RWPE2 (cell line): ENCODE results near the gene RECQL5.

ENCODE experiments used
- ATAC-seq: fragments of 200-7000 bp; cut with Tn5 transposase; 3 replicates; pipeline ENCODE4 v1.9.1; 2021; ENCODE audit warnings: low read depth
- DNase-seq: peaks from one replicate; pipeline ENCODE4 v3.0.0-alpha.2; 2020; ENCODE audit warnings: low spot score
- H3K27ac ChIP-seq: fragments of 450-650 bp; 2 replicates; pipeline ENCODE4 v1.5.1; 2017; ENCODE audit warnings: mild to moderate bottlenecking; ENCODE audit not compliant: poor library complexity, severe bottlenecking
- H3K27me3 ChIP-seq: fragments of 250-450 bp; sonication (Bioruptor Pico); 2 replicates; pipeline ENCODE4 v1.5.1; 2021; ENCODE audit warnings: mild to moderate bottlenecking, moderate library complexity; ENCODE audit not compliant: insufficient read depth, poor library complexity, severe bottlenecking
- H3K36me3 ChIP-seq: fragments of 250-450 bp; sonication (Bioruptor Pico); 2 replicates; pipeline ENCODE4 v1.5.1; 2020; ENCODE audit warnings: low read depth, mild to moderate bottlenecking, moderate library complexity
- H3K4me1 ChIP-seq: fragments of 250-450 bp; sonication (Bioruptor Pico); 2 replicates; pipeline ENCODE4 v1.5.1; 2021; ENCODE audit warnings: mild to moderate bottlenecking, moderate library complexity; ENCODE audit not compliant: insufficient read depth, poor library complexity, severe bottlenecking
- H3K4me3 ChIP-seq: fragments of 250-450 bp; sonication (Bioruptor Pico); 2 replicates; pipeline ENCODE4 v1.5.1; 2021; ENCODE audit warnings: mild to moderate bottlenecking, moderate library complexity; ENCODE audit not compliant: severe bottlenecking
- H3K9me3 ChIP-seq: fragments of 250-450 bp; sonication (Bioruptor Pico); 2 replicates; pipeline ENCODE4 v1.5.1; 2021; ENCODE audit warnings: mild to moderate bottlenecking, moderate library complexity; ENCODE audit not compliant: severe bottlenecking
- CTCF ChIP-seq: fragments of 450-650 bp; IDR thresholded peaks from one replicate; pipeline ENCODE4 v1.5.1; 2017; ENCODE audit warnings: mild to moderate bottlenecking, moderate library complexity; ENCODE audit not compliant: poor library complexity, severe bottlenecking

Gene RECQL5

DNA sequence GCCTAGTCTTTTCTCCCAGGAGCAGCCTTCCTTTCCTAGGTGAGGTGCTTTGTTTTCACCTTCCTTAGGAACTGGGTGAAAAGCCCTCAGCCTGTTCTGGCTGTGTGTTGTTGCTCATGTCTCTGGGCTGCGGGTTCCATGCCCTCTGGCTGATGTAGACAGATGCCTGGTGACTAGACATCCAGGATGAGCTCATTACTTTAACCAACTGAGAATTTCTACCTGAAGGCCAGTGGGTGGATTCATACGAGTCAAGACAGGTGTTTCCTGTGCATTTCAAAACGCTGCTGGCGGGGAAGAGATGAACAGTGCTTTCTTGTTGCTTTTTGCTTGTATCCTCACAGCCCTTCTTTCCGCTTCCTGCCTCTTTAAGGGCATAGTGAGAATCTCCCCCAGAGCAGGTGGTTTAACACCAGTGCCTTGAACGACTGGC is 22.5 kb upstream of the RECQL5 start:
- Histone ChIP-seq H3K36me3 (peaks cover 66% of the 10 kb centered on the region), H3K4me1 (peaks cover 94% of the 10 kb centered on the region), H3K4me3 (no peak overlapping the region), H3K9me3 (no peaks in the 10 kb centered on the region), H3K27ac (peak overlapping the region; percentile 100), H3K27me3 (no peaks in the 10 kb centered on the region)
- ATAC-seq: peak; percentile 68
- peak; percentile 94 for DNase-seq
- TF ChIP-seq CTCF: no peak

DNA sequence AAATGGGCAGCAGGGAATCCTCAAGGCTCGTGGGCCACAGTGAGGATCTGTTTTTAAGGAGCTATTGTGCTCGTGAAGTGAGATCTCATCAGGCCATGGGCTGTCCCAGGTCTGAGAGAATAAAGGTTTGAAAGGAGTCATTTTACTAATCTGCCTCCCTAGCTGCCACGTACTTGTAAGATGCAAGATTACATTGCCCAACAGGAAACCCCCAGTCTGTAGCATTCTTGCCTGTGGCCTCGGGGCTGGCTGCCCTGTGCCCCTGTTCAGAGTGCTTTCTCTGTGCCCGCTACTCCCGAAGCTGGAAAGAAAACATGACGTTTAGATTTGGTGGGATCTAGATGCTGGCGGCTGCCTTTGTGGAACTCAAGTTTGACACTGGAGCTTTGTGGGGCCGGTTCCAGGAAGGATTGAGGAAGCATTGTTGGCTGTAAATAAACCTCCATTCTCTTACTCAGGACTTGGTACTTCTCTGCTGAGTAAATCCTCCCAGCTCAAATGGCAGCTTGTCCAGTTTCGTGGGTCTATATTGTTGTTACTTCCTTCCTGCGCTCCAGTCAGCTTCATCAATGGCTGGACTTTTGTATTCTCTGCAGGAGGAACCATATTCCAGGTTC is 21.4 kb upstream of the RECQL5 start:
- H3K27me3 ChIP-seq: no peaks in the 10 kb centered on the region
- no peak for TF ChIP-seq CTCF
- peaks cover 65% of the 10 kb centered on the region for H3K36me3 ChIP-seq
- H3K9me3 ChIP-seq: no peaks in the 10 kb centered on the region
- peak overlapping the region; percentile 100 for H3K27ac ChIP-seq
- ATAC-seq (peak; percentile 6), DNase-seq (no peak)
- H3K4me3 ChIP-seq: no peak overlapping the region
- peaks cover 94% of the 10 kb centered on the region for H3K4me1 ChIP-seq

DNA sequence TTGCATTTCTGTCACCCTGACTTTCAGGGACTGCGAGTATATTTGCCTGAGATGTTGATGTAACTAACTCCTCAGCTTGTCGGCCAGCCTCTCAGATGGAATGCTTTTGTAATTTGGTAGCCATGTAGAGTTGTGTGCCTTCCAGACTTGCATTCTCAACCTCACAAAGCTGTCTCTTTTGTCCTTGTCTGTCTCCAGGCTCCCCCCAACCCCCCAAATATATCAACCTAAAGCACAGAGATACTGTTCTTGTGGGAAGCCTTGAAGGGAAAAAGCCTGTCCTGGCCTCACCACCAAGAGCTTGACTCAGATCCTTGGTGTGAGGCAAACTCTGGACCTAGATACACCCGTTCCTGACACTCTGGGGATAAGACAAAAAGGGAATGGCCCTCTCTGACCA is 18.5 kb upstream of the RECQL5 start:
- Histone ChIP-seq H3K27me3 (no peaks in the 10 kb centered on the region), H3K4me1 (peaks cover 85% of the 10 kb centered on the region)

DNA sequence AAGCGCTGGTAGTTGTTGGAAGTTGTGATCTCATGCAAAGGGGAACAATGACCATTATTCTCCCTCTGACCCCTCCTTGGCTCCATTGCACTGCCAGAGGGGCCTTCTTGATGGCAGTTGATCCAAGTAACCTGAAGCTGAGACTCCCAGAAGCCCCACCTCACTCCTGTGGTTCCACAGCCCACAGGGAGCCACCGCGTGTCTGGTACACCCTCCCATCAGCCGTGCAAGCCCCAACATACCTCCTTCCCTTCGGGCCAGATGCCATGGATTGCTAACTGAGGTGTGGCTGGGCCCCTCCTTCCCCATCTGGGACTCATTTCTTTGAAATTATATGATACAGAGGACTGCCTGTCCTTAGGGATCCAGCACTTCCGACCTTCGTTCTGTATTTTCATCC is 18.0 kb upstream of the RECQL5 start:
- no peak for TF ChIP-seq CTCF
- Histone ChIP-seq H3K27ac (peak overlapping the region; percentile 100), H3K4me1 (peaks cover 85% of the 10 kb centered on the region), H3K27me3 (no peaks in the 10 kb centered on the region), H3K36me3 (peaks cover 50% of the 10 kb centered on the region), H3K9me3 (no peaks in the 10 kb centered on the region), H3K4me3 (no peak overlapping the region)
- ATAC-seq: peak; percentile 72
- DNase-seq: peak; percentile 99

More for the DNA sequence above, 18.5 kb upstream of the RECQL5 start:
- TF ChIP-seq CTCF: no peak
- DNase-seq (no peak), ATAC-seq (no peak)
- Histone ChIP-seq H3K36me3 (peaks cover 50% of the 10 kb centered on the region), H3K4me3 (no peak overlapping the region), H3K9me3 (no peaks in the 10 kb centered on the region), H3K27ac (peak overlapping the region; percentile 100)

GRCh38 chr17:75684249-75684648 is 17.3 kb upstream of the RECQL5 start:
- TF ChIP-seq CTCF: no peak
- peaks cover 51% of the 10 kb centered on the region for H3K36me3 ChIP-seq
- peaks cover 87% of the 10 kb centered on the region for H3K4me1 ChIP-seq
- no peaks in the 10 kb centered on the region for H3K9me3 ChIP-seq
- ATAC-seq: no peak
- no peak for DNase-seq
- peak overlapping the region; percentile 100 for H3K27ac ChIP-seq
- H3K4me3 ChIP-seq: no peak overlapping the region
- H3K27me3 ChIP-seq: no peaks in the 10 kb centered on the region
